GM21717 (cell line): ENCODE data around the gene ANK3.

Source experiments
- ATAC-seq: cut with Tn5 transposase; IDR thresholded peaks from one replicate; pipeline ENCODE4 v1.9.1; 2021; ENCODE audit warnings: mild to moderate bottlenecking, moderate library complexity; ENCODE audit not compliant: unreplicated experiment

The ANK3 gene

DNA sequence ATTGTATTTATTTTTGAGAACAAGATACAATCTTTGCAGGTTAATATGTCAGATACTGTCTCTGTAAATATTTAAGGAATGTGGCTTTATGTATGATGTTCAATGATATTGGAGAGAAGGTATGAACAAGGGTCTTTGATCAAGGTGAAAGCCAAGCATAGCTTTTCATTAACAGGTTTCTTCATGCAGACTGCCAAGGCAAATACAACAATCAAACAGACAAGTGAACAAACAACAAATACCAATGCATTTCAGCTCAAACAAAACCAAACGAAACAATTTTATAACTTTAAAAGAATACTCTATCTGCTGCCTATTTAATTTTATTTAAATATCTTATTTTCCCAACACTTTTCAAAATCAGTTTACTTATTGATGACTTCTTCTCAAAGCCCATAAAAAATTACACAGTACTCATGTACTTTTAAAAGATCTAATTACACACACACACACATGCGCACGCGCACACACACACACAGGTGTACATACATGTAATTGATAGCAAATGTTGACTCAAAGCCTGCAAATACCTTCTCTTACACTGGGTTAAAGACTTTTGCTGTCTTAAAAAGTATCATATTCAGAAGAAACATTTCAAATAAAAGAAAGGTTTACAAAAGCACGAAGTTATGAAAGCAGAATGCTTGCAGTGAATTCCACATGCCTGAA, 282.2 kb downstream of the ANK3 start:
- no peak for ATAC-seq

DNA sequence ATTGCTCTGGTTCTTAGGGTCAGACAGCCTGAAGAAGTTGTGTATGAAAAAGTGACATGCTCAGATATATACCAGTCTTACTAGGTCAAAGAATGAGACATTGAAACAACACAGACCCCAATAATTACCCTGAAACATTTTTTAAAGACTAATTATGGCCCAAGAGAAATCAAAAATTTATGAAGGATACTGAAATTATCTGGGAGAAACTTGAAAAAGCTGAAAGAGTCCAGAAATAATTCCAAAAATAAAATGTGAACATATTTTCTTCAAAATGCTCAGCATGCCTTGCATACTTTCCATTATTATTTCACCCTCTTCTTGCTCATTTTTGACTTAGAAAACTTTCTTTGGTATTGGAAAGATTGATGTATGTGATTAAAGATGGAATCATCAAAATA, 284.4 kb downstream of the ANK3 start:
- ATAC-seq = no peak

DNA sequence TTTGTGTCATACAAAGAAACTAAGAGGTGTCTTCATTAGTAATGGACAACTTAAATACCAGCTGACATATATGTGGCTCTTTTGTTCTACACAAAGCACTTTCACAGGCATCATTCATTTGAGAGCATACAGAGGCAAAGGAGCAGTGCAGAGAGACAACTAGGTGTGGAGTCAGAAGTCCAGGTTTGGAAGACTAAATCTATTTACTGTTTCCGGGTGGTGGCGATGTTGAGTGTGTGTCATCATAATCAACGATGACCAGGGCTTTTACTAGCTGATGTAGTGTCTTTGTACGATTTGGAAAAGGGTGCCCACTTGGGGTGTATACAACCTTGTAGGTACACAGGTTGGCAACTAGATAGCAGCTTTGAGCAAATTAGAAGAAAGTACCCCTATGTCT, 287.9 kb downstream of the ANK3 start:
- no peak for ATAC-seq

DNA sequence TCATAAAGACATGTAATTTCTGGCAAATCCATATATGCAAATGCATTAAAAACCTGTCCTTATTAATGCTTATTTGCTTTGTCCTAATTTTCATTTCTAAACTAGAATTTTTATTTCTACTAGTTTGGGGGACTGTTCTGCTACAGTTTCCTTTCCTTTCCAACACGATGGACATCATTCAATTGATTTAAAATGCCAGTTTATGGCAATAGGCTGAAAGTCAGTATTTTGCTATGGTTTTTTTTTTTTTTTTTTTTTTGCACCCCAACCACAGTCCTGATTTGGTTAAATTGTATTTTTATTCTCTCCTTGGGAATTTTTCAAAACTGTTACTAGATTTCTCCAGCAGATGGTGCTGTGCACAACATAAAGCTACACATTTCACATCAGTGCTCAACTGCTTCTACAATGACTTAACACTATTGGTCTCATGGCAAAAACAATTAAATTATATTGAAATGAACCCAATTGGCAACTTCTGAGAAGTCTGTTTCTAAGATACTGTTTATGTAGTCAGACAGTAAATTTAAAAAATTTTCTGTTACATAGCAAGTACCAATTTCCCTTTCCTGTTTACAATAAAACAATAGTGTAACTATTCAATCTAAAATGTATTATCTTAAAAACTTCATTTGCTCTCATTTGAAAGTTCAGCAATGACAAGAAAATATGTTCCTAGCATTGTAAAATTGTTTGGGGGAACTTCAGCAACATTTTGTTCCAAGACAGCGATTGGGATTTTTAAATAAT, 289.5 kb downstream of the ANK3 start:
- no peak for ATAC-seq

DNA sequence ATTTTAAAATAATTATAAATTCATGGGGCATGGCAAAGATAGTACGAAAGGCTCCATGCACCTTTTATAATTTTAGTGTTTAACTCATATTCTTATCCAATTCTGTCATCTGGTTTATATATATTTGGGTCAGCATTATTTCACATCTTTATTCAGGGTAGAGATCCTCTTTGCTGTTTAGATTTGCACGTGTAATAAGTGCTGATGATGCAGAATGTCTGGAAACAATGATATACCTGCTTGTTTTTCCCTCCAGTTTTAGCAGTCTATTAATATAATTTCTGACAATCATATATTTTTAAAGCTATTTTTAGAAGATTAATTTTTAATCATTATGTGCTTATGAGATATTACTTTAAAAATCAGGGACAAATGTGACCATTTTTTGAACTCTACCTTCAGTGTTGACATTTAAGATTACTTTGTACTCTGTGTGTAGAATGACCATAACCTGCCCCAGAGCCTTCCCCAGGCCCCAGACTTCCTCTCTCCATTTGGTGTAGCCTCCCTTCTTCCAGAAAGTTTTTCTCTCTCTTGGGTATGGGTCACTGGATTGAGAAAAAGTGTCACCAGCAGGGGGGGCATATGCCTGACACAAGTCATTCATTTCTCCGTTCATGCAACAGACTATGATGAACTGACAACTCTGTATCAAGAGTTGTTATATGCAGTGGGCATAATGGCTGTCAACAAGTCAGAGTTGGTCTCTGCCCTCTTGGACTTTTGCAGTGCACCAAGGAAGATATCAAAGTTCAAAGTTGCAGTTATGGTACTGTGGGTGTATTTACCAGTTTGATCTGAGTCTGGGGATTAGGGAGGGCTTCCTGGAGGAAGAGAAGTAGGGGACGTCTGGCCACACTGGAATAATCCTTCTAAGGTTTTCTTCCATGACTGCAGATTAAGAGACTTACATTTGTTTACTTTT, 290.7 kb downstream of the ANK3 start:
- no peak for ATAC-seq

DNA sequence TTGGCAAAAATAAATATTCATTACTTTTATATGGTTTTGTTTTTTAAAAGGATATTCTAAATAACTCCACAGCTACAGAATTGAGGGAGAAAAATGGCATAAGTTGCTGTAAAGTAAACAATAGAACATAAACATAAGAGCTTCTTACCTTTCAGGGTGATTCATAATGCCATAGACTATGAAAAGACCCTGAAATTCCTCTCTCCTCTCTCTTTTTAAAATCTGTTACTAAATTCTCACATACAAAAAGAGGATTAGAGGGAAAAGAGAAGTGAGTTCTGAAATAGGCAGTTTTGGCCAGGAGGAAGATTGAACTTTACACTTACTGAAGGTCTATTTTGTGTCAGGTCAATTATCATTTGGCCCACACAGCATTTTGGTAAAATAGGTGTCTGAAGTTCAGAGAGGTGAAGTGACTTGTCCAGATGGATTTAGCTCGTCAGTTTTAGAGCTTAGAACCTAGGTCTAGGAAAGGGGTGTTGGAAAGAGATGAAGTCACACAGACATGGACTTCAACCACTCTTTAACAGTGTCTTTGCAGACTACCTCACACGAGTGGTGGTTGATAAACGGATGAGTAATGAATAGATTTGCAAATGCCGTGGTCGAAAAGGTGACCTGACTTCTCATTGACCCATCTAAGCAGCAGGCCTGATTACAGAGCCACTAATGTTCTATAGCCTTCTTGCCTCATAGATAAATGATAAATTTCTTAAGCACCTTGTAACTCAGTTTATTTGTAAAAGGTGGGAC, 292.7 kb downstream of the ANK3 start:
- peak; percentile 67 for ATAC-seq

DNA sequence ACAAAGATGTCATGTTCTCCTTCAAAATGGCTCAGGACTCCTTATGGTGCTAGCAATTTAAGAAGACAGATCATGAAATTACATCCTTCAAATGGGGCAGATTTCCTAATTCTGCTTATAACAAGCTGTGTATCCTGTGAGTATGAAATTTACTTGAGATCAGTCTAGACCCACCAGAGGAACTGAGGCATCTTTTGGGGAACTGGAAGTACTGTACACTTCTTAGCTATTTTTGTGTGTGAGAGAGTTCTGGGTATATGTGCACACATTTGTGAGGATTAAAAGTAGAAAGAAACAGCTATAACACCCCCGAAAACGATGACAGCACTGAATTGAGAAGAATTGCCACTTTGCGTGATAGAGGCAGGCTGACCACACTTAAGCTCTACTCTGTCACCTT, 296.4 kb downstream of the ANK3 start:
- ATAC-seq = peak; percentile 76

DNA sequence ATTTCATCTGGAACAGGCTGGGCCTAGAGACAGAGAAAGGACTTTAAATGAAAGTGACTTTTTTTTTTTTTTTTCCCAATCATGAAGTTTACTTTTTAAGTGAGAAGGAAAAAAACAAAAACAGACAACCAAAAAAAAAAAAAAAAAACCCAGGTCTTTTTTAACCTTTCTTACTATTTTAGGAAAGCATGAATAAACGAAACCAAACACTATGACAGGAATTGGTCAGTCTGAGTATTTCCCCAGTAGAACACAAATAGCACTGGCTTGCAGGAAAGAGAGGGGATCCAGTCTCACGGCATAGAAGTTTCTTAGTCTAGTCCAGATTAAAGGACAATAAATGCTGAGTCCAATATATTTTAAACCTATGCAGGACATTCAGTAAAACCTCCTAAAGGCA, 302.8 kb downstream of the ANK3 start:
- ATAC-seq = peak; percentile 93

DNA sequence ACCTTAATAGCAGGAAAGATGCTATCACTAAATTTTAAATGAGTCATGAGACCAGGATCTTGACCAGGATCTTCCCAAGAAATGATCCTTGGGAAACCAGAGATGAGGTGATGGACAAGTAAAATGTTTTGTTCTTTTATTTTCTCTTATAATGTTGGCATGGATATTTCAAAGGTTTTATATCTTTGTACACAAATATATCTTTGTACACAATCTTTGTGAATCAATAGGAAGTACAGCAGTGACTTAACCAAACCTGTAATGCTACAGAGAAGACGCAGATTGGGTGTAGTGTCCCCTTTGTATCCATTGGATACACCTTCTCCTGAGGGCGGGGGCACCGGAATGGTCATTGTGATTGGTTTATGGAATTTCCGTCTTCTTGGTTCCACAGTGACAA, 303.3 kb downstream of the ANK3 start:
- no peak for ATAC-seq

DNA sequence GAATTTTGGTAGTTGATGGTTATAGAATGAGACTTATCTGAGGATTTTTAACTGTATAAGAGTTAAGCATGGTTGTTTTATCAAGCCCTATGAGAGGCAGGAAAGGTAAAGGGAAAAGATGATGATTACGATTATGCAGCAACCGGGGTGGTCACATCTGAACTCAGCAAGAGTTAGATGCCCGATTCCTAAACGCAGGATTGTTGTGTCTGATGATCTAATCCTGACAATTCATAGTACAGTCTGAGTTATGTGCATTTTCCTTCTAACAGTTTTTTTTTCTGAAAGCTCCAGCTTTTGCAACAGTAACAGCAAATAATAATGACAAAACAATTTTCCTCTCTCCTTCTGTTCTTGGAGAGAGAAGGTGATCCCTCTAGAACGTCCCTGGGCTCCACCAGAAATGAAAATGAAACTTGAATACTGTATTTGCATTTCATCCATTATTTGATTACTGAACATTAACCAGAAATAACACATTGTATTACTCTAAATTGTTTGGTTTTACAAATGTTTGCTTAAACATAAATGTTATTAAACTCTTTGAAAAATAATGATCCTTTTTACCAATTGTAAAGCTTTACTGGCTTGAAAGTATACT, 306.8 kb downstream of the ANK3 start:
- ATAC-seq = no peak

DNA sequence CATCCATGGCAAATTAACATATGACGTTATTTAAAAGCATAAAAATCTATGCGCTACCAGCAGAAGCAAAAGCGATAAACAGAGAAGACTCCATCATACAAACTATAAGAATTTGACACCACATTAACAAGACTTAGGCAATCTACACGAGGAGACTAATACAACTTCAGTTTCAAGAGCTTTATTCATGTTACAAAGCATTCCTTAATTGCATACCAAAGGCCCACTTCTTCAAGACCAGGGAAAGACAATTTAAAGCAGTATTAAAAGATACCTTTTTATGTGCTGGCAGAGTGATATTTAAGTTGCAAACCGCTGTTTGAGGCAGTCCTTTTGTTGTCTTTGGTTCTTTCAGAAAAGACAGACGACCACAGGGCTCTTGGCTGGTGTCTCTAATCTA, 307.3 kb downstream of the ANK3 start:
- ATAC-seq = no peak

DNA sequence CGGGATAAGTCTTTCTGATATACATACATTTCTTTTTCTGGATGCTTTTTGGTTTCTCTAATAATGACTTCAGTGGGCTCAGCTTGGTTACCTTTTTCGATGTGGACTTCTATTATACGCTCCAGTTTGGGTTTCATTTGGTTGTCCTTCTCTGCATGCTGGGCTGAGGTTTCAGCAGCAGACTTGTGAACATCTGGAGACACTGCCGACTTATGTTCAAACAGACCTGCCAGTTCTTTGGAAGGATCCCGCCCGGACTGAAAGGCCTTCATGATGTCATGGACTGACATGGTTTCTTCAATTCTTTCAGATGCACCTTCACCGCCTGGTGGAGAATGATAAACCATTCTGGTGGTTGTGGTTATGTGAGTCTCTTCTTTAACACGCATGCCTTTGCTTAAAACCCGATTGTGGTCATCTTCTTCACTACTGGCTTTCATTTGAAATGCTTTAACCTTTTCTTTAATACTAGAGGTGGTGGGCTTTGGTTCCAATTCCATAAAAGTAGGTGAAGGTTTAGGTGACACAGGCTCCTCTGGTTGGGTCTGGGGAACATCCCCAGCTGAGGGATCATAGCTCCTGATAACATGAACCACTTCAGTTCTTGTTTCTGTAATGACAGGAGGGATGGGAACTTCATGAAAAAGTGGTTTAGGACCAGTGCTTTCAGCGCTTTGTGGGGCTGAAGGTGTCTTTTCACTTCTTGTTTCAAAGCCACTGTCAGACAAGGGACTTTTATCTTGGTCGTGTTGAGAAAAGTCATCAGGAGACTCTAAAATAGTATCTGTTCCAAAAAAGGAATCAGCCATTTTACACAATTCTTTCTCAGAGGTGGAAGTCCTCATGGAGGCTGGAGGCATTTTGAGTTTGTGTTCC, 315.7 kb downstream of the ANK3 start:
- peak; percentile 96 for ATAC-seq

DNA sequence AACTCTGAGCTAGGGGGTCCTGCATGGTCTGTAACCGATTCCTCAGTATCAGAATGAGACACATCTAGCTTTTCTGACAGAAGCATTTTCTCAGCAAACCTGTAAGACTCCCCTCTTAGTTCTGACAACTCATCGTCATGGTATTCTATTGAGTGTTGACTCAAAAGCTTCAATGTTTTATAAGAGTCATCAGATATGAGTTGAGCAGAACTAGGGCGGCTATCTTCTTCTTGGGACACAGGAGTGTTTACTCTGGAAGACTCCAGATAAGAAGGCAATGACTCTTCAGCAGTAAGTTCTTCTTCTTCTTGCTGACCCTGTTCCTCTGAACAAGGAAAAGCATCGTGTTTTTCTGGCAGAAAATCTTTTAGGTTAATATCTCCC, 316.3 kb downstream of the ANK3 start:
- no peak for ATAC-seq

DNA sequence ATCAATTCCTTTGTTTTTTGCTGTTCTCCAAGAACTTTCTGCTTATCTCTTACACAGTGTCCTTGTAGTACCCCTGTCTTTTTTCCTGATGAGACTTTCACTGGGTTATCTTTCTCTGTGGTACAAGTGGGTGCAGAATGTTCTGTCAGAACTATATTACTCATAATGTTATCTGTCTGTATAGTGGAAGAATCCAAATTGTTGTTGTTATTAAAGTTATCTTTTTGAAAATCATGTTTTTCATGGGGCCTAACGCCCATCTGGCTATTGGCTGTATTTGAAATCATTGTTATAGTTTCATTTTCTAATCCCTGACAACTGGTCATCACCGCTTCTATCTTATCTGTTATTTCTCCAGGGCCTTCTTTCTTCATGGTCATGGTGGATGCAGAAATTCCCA, 320.4 kb downstream of the ANK3 start:
- no peak for ATAC-seq

DNA sequence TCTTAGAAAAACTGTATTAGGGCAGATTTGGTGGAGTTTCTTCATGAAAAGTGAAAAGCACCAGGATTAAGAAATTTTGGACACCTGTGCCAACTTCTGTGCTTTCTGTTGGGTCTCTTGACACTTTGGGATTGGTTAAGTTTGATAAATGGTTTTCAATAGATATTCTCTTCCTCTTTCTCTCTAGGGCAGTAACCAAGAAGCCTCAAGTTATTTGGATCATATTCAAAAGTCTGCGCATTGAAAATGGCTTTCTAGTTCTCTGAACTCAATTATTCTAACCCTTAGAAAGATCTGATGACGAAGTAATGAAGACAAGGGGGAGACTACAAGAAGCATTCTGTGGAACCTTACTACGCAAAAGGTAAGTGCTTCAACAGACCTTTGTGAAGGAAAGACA, 339.3 kb downstream of the ANK3 start:
- ATAC-seq = no peak

DNA sequence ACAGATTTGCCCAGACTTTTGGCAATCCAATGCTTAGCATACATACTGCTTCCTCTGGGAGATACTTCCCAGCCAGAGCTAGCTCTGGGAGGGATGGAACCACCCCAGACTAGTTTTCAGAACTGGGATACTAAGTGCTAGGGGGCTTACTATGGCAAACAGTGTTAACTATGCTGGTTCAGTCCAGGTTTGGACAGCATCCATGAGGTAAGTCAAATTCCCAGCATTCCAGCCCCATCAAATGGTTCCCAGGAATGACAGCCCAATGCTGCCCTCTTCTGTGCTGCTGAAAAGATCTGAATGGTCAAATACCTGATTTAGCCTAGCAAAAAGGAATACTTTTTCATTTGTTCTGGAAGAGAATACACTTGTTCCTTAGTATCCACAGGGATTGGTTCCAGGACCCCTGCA, 341.6 kb downstream of the ANK3 start:
- no peak for ATAC-seq

DNA sequence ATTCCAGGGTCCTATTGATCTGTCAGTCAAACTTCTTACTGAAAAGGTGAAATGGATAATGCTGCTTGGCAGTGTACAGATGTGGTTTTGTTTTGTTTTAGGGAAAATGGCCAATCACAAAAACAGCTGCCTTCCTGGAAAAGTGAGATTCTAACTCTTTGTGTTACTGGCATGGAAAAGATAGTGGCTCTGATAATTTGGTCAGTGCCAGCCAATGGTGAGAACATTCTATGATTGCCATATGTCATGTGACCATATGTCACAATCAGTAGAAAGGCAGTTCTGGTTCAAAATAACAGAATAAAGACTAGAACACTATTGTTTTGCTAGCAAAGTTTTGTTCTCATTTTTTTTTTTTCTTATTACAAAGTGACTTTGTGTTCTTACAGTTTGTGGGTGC, 344.1 kb downstream of the ANK3 start:
- ATAC-seq = no peak

DNA sequence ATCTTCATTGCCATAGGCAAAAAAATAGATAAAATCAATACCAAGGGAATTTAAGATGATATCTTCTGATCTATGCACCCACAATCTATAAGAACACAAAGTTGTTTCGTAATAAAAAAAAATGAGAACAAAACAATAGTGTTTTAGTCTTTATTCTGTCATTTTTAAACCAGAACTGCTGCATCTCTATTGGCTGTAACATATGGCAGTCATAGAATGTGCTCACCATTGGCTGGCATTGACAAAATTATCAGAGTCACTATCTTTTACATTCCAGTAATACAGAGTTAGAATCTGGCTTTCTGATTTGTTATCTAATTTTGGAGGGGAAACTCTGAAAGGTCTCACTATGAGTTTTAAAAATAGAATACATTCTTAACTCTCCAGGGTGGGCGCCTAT, 344.7 kb downstream of the ANK3 start:
- ATAC-seq = no peak

DNA sequence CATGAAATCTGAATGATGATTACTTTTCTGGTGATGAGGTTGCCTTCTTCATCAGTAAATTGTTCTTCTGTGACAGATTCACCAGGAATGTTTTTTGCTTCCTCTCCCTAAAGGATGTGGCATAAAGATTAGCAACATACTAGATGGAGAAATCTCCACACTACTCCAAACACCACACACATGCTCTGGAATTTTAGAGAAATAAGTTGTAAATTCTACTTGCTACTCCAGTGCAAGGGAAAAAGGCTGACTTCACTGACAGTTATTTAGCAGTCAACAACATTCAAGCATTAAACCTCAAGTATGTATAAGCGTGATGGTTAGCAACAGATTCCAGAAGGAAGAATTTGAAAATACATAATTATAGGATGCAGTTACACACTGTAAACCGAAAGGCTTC, 345.4 kb downstream of the ANK3 start:
- no peak for ATAC-seq
